Body of pancreas (tissue), 4 donors: ENCODE results near the gene GPR137B.
"Not testable (repeated sequence)": the region's sequence is repeated elsewhere in the genome, so short reads cannot be mapped to it uniquely, and the experiment has no call there.

Experiments
- POLR2A ChIP-seq, 3 donors: fragments of 450-650 bp; IDR thresholded peaks; one replicate each; pipeline ENCODE4 v1.6.1; 2016; ENCODE audit warnings: antibody characterized with exemption in 3 of 3, mild to moderate bottlenecking in 2 of 3
- TF ChIP-seq, protein P1 (sequence below), 7 experiments: fragments of 450-650 bp in 4 of 7; fragments of 200-600 bp in 3 of 7; sonication (generic) in 3 of 7; IDR thresholded peaks; one replicate each; pipeline ENCODE4 v1.5.1; 2016 to 2019; ENCODE audit warnings: antibody characterized with exemption in 7 of 7

DNA sequence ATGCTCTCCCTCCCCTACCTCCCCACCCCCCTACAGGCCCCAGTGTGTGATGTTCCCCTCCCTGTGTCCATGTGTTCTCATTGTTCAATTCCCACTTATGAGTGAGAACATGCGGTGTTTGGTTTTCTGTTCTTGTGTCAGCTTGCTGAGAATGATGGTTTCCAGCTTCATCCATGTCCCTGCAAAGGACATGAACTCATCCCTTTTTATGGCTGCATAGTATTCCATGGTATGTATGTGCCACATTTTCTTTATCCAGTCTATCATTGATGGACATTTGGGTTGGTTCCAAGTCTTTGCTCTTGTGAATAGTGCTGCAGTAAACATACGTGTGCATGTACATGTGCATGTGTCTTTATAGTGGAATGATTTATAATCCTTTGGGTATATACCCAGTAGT lies 44.1 kb downstream of the GPR137B start:
- not testable (repeated sequence) for TF ChIP-seq POLR2A (IDR thresholded peaks at IDR 0.05)
- TF ChIP-seq, protein P1, sequence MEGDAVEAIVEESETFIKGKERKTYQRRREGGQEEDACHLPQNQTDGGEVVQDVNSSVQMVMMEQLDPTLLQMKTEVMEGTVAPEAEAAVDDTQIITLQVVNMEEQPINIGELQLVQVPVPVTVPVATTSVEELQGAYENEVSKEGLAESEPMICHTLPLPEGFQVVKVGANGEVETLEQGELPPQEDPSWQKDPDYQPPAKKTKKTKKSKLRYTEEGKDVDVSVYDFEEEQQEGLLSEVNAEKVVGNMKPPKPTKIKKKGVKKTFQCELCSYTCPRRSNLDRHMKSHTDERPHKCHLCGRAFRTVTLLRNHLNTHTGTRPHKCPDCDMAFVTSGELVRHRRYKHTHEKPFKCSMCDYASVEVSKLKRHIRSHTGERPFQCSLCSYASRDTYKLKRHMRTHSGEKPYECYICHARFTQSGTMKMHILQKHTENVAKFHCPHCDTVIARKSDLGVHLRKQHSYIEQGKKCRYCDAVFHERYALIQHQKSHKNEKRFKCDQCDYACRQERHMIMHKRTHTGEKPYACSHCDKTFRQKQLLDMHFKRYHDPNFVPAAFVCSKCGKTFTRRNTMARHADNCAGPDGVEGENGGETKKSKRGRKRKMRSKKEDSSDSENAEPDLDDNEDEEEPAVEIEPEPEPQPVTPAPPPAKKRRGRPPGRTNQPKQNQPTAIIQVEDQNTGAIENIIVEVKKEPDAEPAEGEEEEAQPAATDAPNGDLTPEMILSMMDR (IDR thresholded peaks at IDR 0.05) = not testable (repeated sequence)
